Measurements from ENCODE around the gene ZC3H13.

The ZC3H13 gene

DNA sequence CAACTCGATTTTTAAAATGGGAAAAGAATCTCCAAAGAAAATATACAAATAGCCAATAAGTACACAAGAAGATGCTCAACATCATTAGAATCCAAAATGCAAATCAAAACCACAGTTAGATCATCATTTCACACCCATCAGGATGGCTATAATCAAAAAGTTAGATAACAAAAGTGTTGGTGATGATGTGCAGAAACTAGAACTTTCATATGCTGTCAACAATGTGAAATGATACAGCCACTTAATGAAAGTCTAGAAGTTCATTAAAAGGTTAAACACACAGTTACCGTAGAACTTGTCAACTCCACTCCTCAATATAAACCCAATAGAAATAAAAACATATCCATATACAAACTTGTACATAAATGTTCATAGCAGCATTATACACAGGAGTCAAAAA, 11.8 kb downstream of the ZC3H13 start:
- TF ChIP-seq, protein P1, sequence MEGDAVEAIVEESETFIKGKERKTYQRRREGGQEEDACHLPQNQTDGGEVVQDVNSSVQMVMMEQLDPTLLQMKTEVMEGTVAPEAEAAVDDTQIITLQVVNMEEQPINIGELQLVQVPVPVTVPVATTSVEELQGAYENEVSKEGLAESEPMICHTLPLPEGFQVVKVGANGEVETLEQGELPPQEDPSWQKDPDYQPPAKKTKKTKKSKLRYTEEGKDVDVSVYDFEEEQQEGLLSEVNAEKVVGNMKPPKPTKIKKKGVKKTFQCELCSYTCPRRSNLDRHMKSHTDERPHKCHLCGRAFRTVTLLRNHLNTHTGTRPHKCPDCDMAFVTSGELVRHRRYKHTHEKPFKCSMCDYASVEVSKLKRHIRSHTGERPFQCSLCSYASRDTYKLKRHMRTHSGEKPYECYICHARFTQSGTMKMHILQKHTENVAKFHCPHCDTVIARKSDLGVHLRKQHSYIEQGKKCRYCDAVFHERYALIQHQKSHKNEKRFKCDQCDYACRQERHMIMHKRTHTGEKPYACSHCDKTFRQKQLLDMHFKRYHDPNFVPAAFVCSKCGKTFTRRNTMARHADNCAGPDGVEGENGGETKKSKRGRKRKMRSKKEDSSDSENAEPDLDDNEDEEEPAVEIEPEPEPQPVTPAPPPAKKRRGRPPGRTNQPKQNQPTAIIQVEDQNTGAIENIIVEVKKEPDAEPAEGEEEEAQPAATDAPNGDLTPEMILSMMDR (IDR thresholded peaks at IDR 0.05; ENCODE audit: low read depth, low read length, missing control alignments) = no peak
- no peak for DNase-seq (ENCODE audit: low read depth)
- no peak overlapping the region for H3K4me3 ChIP-seq (ENCODE audit: low read depth, low read length)
- in situ Hi-C loops (cut with HindIII; ENCODE audit: low sequenced_read_pairs) = no loop called here

DNA sequence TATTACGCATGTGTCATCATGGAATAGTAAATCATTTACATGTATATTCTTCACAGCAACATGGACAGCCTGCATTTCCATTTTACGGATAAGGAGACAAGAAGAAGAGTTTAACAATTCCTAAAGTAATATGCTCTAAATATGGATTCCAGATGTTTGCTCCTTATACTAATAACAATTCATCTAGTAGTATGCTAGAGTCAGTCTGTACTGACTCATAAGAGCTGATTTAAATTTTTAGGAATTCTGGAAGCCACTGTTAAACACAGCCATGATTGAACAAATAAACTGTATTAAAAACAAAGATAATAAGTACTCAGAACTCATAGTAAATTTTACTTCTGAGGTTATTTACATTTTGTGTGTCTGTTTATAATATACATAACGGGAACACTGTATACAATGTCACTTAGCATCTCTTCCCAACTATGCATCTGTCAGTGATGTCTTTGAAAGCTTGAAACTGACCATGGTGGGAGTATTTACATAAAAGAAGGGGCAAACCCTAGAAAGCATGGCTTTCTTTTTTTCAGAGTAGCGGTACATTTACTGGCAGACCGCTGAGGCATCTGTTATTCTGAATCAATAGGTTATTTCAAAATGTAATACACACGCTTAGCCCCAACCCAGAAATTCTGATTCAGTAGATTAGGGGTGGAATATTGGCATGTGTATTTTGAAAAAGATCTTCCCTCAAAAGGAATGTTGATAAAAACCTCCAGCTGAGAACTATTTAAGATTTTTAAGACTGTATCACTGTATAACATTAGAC, 12.9 kb downstream of the ZC3H13 start:
- DNase-seq (ENCODE audit: low read depth) = no peak
- TF ChIP-seq, protein P1 (IDR thresholded peaks at IDR 0.05; ENCODE audit: low read depth, low read length, missing control alignments) = no peak
- H3K4me3 ChIP-seq (ENCODE audit: low read depth, low read length) = no peak overlapping the region
- in situ Hi-C loops (cut with HindIII; ENCODE audit: low sequenced_read_pairs) = no loop called here

DNA sequence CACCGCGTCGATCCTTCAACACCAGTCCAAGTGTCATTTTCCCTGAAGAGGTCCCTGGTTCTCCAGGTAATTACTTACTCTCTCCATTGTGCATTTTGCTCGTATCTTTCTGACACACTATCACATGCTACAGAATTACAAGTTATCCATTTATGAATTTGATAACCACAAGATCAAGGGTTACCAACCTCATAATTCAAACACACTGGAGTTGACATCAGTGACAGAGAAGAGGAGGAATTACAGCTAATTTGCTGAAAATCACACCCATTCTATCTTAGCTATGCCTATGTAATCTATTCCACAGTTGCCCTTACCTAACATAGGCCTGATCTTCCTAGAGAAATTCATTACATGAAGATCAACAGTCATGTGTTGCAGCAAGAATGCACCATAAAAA, 14.2 kb downstream of the ZC3H13 start:
- no peak overlapping the region for H3K4me3 ChIP-seq (ENCODE audit: low read depth, low read length)
- TF ChIP-seq, protein P1 (IDR thresholded peaks at IDR 0.05; ENCODE audit: low read depth, low read length, missing control alignments) = no peak
- no peak for DNase-seq (ENCODE audit: low read depth)
- in situ Hi-C loops (cut with HindIII; ENCODE audit: low sequenced_read_pairs) = no loop called here

DNA sequence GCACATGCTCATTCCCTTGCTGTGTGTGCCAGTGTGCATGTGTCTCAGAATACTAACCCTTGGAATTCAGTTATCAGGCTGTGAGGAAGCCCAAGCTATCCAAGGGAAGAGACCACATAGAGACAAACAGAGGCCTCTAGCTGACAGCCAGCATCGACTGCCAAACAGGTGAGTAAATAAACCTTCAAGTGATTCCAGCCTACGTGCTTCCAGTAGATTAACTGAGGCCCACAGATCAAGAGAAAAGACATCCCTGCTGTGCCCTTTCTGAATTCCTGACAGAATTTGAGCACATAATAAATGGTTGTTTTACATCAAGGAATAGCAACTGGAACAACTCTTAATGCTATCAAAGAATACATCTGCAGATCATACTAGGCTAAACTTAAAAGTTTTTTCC, 17.5 kb downstream of the ZC3H13 start:
- no peak for DNase-seq (ENCODE audit: low read depth)
- TF ChIP-seq, protein P1 (IDR thresholded peaks at IDR 0.05; ENCODE audit: low read depth, low read length, missing control alignments) = no peak
- no peak overlapping the region for H3K4me3 ChIP-seq (ENCODE audit: low read depth, low read length)
- in situ Hi-C loops (cut with HindIII; ENCODE audit: low sequenced_read_pairs) = no loop called here

DNA sequence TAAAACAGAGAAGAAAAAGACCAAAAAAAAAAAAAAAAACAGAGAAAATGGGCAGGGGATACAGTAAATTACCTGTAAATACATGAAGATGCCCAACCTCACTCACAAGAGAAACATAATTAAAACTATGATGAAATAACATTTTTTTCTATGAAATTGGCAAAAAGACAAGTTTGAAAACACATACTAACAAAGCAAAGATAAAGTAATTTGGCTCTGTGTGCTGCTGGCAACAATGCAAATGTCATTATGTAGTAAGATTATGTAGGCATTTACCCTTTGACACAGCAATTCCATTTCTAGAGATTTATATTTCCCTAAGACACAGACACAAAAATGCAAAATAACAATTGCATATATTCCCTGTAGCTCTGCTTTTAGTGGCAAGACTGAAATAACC, 20.2 kb downstream of the ZC3H13 start:
- in situ Hi-C loops (cut with HindIII; ENCODE audit: low sequenced_read_pairs) = no loop called here
- DNase-seq (ENCODE audit: low read depth) = no peak
- no peak overlapping the region for H3K4me3 ChIP-seq (ENCODE audit: low read depth, low read length)
- TF ChIP-seq, protein P1 (IDR thresholded peaks at IDR 0.05; ENCODE audit: low read depth, low read length, missing control alignments) = no peak

DNA sequence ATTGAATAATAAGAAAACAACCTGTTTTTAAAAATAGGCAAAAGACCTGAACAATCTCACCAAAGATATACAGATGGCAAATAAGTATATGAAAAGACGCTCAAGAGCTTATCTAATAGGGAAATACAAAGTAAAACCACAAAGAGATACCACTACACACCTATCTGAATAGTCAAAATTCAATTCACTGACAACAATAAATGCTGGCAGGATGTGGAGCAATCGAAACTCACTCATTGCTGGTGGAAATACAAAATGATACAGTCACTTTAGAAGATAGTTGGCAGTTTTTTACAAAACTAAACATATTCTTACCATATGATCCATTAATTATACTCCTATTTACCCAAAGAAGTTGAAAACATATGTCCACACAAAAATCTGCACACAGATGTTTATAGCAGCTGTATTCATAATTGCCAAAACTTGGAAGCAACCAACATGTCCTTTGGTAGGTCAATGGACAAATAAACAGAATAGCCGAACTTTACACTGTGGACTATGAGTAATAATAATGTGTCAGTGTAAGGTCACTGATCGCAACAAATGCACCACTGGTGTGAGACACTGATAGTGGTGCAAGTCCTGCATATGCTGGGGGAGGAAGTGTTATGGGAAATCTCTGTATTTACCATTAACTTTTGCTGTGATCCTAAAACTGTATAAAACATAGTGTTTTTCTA, 20.8 kb downstream of the ZC3H13 start:
- no peak overlapping the region for H3K4me3 ChIP-seq (ENCODE audit: low read depth, low read length)
- in situ Hi-C loops (cut with HindIII; ENCODE audit: low sequenced_read_pairs) = no loop called here
- DNase-seq (ENCODE audit: low read depth) = no peak
- TF ChIP-seq, protein P1 (IDR thresholded peaks at IDR 0.05; ENCODE audit: low read depth, low read length, missing control alignments) = no peak

Measured in astrocyte of the cerebellum (primary cell).